Measurements from ENCODE around the gene DHCR24.

Gene DHCR24

DNA sequence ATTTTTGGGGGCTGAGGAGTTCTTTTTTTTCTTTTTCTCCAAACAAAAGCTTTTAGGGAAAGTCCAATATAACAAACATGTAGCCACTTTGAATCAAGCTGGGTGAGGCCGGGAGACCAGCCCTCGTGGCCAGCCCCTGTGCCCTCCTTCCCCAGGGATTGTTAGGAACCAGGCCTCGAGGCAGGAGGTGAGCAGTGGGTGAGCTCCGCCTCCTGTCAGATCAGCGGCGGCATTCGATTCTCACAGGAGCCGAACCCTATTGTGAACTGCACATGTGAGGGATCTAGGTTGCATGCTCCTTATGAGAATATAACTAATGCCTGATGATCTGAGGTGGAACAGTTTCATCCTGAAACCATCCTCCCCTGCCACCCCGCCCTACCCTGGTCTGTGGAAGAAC, 44.0 kb downstream of the DHCR24 start:
- Histone ChIP-seq H3K27ac (no peak overlapping the region), H3K79me2 (no peaks in the 10 kb centered on the region), H2AFZ (no peak overlapping the region), H3K4me1 (no peaks in the 10 kb centered on the region), H3K9me3 (ENCODE audit: control insufficient read depth, low read length) (no peaks in the 10 kb centered on the region), H3K4me2 (ENCODE audit: low read length) (no peak overlapping the region), H3K36me3 (ENCODE audit: control insufficient read depth, insufficient read depth, low read length) (no peaks in the 10 kb centered on the region), H3K27me3 (ENCODE audit: control insufficient read depth, insufficient read depth, low read length) (no peaks in the 10 kb centered on the region), H3K4me3 (ENCODE audit: low read depth, low read length) (no peak overlapping the region), H3K9ac (no peak overlapping the region)
- no peak for TF ChIP-seq CTCF (IDR thresholded peaks at IDR 0.05)

DNA sequence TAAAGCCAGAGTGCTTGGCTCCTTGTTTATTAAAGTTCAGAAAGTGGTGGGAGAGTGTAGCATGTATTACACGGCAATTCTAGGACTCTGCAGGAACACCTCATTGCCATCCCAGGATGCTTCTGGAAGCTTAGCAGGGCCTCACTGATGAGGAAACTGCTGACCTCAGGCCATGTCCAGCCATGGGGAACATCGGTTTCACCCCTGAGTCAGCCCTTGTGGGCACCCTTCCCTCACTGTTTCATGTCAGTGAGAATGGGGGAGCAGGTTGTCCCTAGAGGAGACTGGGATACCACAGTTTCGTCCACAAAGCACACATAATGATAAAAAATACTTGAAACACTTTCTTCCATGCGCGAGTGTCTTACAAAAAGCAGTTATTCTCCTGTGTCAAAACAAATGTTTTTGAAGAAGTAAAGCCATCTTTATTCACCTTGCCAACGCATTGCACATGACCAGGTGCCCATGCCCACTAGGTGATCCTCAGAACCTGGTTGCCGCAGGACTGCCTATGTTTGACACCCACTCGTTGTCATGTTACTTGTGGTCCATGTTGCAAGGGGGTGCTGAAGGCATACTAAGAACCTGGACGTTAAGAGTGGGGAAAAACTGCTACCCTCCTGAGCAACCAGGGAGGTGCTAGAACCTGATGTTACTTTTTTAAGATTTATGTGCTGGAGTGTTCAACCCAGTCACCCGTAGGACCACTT, 44.6 kb downstream of the DHCR24 start:
- Histone ChIP-seq H3K36me3 (ENCODE audit: control insufficient read depth, insufficient read depth, low read length) (no peaks in the 10 kb centered on the region), H3K79me2 (no peaks in the 10 kb centered on the region), H3K4me2 (ENCODE audit: low read length) (no peak overlapping the region), H3K9me3 (ENCODE audit: control insufficient read depth, low read length) (no peaks in the 10 kb centered on the region), H3K27me3 (ENCODE audit: control insufficient read depth, insufficient read depth, low read length) (no peaks in the 10 kb centered on the region), H3K4me3 (ENCODE audit: low read depth, low read length) (no peak overlapping the region), H2AFZ (no peak overlapping the region), H3K4me1 (no peaks in the 10 kb centered on the region), H3K27ac (no peak overlapping the region), H3K9ac (no peak overlapping the region)
- no peak for TF ChIP-seq CTCF (IDR thresholded peaks at IDR 0.05)

DNA sequence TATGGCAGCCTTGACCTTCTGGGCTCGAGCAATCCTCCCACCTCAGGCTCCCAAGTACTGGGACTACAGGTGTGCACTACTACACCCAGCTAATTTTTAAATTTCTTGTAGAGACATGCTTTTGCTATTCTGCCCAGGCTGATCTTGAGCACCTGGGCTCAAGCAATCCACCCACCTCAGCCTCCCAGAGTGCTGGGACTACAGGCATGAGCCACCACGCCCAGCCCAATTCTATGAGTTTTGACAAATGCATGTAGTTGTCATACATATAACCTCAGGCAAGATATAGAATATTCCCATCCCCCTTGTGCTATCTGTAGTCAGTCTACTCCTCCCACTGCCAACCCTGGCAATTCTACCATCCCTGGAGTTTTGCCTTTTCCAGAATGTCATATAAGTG, 47.2 kb downstream of the DHCR24 start:
- no peak for TF ChIP-seq CTCF (IDR thresholded peaks at IDR 0.05)
- no peaks in the 10 kb centered on the region for H3K27me3 ChIP-seq (ENCODE audit: control insufficient read depth, insufficient read depth, low read length)

GRCh38 chr1:54838565-54839180, 48.3 kb downstream of the DHCR24 start:
- H3K79me2 ChIP-seq = no peaks in the 10 kb centered on the region
- H3K9me3 ChIP-seq (ENCODE audit: control insufficient read depth, low read length) = no peaks in the 10 kb centered on the region
- H3K27ac ChIP-seq = no peak overlapping the region
- no peak overlapping the region for H2AFZ ChIP-seq
- H3K4me3 ChIP-seq (ENCODE audit: low read depth, low read length) = no peak overlapping the region
- no peak overlapping the region for H3K4me2 ChIP-seq (ENCODE audit: low read length)
- H3K36me3 ChIP-seq (ENCODE audit: control insufficient read depth, insufficient read depth, low read length) = no peaks in the 10 kb centered on the region
- H3K4me1 ChIP-seq = no peaks in the 10 kb centered on the region
- no peaks in the 10 kb centered on the region for H3K27me3 ChIP-seq (ENCODE audit: control insufficient read depth, insufficient read depth, low read length)
- H3K9ac ChIP-seq = no peak overlapping the region
- no peak for TF ChIP-seq CTCF (IDR thresholded peaks at IDR 0.05)

More for the DNA sequence above, 47.2 kb downstream of the DHCR24 start:
- Histone ChIP-seq H3K4me2 (ENCODE audit: low read length) (no peak overlapping the region), H3K4me3 (ENCODE audit: low read depth, low read length) (no peak overlapping the region), H2AFZ (no peak overlapping the region), H3K27ac (no peak overlapping the region), H3K4me1 (no peaks in the 10 kb centered on the region), H3K9ac (no peak overlapping the region), H3K9me3 (ENCODE audit: control insufficient read depth, low read length) (no peaks in the 10 kb centered on the region), H3K36me3 (ENCODE audit: control insufficient read depth, insufficient read depth, low read length) (no peaks in the 10 kb centered on the region), H3K79me2 (no peaks in the 10 kb centered on the region)
